ENCODE data around the gene MAN2B1.

GRCh38 chr19:12701596-12702282, 35.2 kb upstream of the MAN2B1 start:
- no peak for TF ChIP-seq EZH2 (IDR thresholded peaks at IDR 0.05; ENCODE audit: borderline replicate concordance)
- TF ChIP-seq, protein P1, sequence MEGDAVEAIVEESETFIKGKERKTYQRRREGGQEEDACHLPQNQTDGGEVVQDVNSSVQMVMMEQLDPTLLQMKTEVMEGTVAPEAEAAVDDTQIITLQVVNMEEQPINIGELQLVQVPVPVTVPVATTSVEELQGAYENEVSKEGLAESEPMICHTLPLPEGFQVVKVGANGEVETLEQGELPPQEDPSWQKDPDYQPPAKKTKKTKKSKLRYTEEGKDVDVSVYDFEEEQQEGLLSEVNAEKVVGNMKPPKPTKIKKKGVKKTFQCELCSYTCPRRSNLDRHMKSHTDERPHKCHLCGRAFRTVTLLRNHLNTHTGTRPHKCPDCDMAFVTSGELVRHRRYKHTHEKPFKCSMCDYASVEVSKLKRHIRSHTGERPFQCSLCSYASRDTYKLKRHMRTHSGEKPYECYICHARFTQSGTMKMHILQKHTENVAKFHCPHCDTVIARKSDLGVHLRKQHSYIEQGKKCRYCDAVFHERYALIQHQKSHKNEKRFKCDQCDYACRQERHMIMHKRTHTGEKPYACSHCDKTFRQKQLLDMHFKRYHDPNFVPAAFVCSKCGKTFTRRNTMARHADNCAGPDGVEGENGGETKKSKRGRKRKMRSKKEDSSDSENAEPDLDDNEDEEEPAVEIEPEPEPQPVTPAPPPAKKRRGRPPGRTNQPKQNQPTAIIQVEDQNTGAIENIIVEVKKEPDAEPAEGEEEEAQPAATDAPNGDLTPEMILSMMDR (IDR thresholded peaks at IDR 0.05; ENCODE audit: poor library complexity) = no peak
